Activated naive CD4-positive, alpha-beta T cell treated with anti-CD3 and anti-CD28 coated beads, Interleukin-2, amount 50 U/mL, for 72 hours (primary cell): Measurements from ENCODE around the gene EGFL7. TPM values are rescaled to one million over a fixed set of nuclear protein-coding genes. Genes with fewer than 3 reads are reported as not detected.
A peak's percentile ranks its signal among the peaks of the same experiment; 100 is the strongest.

Experiments
- ATAC-seq, 2 donors: fragments of 150-1000 bp; cut with Tn5 transposase; 2 replicates each; pipeline ENCODE4 v1.10.0; 2021; ENCODE audit warnings: mild to moderate bottlenecking in 2 of 2, moderate library complexity in 2 of 2
- DNase-seq, 2 donors: peaks; one replicate each; pipeline ENCODE4 v3.0.0; 2021 to 2022; ENCODE audit warnings: low spot score in 2 of 2
- H3K27ac Mint-ChIP-seq, 2 donors: one replicate each; pipeline ENCODE4 v1.8.0; 2022; ENCODE audit warnings: mild to moderate bottlenecking in 2 of 2, mixed read lengths in 2 of 2
- H3K36me3 Mint-ChIP-seq, 2 donors: one replicate each; pipeline ENCODE4 v1.8.0; 2022; ENCODE audit warnings: mixed read lengths in 2 of 2
- H3K9me3 Mint-ChIP-seq, 2 donors: one replicate each; pipeline ENCODE4 v1.8.0; 2022; ENCODE audit warnings: mixed read lengths in 2 of 2
- total RNA-seq, 2 donors: library from RNA; stranded (reverse); gene quantifications; one replicate each; pipeline ENCODE4 v1.2.3, GENCODE V29; 2022

Gene EGFL7
- total RNA-seq, 2 donors from 2014 or later, result 0.61 to 1.6 TPM

- H3K9me3 Mint-ChIP-seq, result no peaks in the 10 kb centered on the region
- no peaks in the 10 kb centered on the region for H3K36me3 Mint-ChIP-seq
- DNase-seq (no peak), ATAC-seq (no peak)
- H3K27ac Mint-ChIP-seq, result no peak overlapping the region
These were observed 40.2 kb upstream of the EGFL7 start for GRCh38 chr9:136622538-136622948.

GRCh38 chr9:136623016-136623841 lies 39.5 kb upstream of the EGFL7 start:
- peak overlapping the region in 1 of 2 donors; percentile 74 for H3K27ac Mint-ChIP-seq
- DNase-seq, result no peak
- ATAC-seq, result no peak
- H3K36me3 Mint-ChIP-seq, result no peaks in the 10 kb centered on the region
- H3K9me3 Mint-ChIP-seq, result no peaks in the 10 kb centered on the region

GRCh38 chr9:136623842-136624183 lies 38.9 kb upstream of the EGFL7 start:
- ATAC-seq (no peak), DNase-seq (no peak)
- H3K36me3 Mint-ChIP-seq, result no peaks in the 10 kb centered on the region
- H3K9me3 Mint-ChIP-seq, result no peaks in the 10 kb centered on the region
- H3K27ac Mint-ChIP-seq, result no peak overlapping the region

- no peaks in the 10 kb centered on the region for H3K36me3 Mint-ChIP-seq
- no peaks in the 10 kb centered on the region for H3K9me3 Mint-ChIP-seq
- DNase-seq (no peak), ATAC-seq (no peak)
- no peak overlapping the region for H3K27ac Mint-ChIP-seq
These were observed 38.3 kb upstream of the EGFL7 start for GRCh38 chr9:136624184-136624951.

GRCh38 chr9:136625101-136626065 lies 37.3 kb upstream of the EGFL7 start:
- no peaks in the 10 kb centered on the region for H3K36me3 Mint-ChIP-seq
- no peak for DNase-seq
- no peak for ATAC-seq
- H3K9me3 Mint-ChIP-seq, result no peaks in the 10 kb centered on the region
- H3K27ac Mint-ChIP-seq, result no peak overlapping the region

GRCh38 chr9:136626066-136626725 lies 36.5 kb upstream of the EGFL7 start:
- ATAC-seq (no peak), DNase-seq (no peak)
- Mint-ChIP-seq H3K9me3 (no peaks in the 10 kb centered on the region), H3K36me3 (no peaks in the 10 kb centered on the region), H3K27ac (no peak overlapping the region)

- no peaks in the 10 kb centered on the region for H3K9me3 Mint-ChIP-seq
- ATAC-seq, result no peak
- H3K27ac Mint-ChIP-seq, result no peak overlapping the region
- H3K36me3 Mint-ChIP-seq, result no peaks in the 10 kb centered on the region
- no peak for DNase-seq
These were observed 35.7 kb upstream of the EGFL7 start for GRCh38 chr9:136626740-136627642.

GRCh38 chr9:136627703-136628102 lies 35.0 kb upstream of the EGFL7 start:
- ATAC-seq (no peak), DNase-seq (no peak)
- no peaks in the 10 kb centered on the region for H3K9me3 Mint-ChIP-seq
- no peaks in the 10 kb centered on the region for H3K36me3 Mint-ChIP-seq
- H3K27ac Mint-ChIP-seq, result no peak overlapping the region

GRCh38 chr9:136628268-136628667 lies 34.4 kb upstream of the EGFL7 start:
- Mint-ChIP-seq H3K9me3 (no peaks in the 10 kb centered on the region), H3K27ac (no peak overlapping the region), H3K36me3 (no peaks in the 10 kb centered on the region)
- DNase-seq, result no peak
- no peak for ATAC-seq

- no peaks in the 10 kb centered on the region for H3K9me3 Mint-ChIP-seq
- no peaks in the 10 kb centered on the region for H3K36me3 Mint-ChIP-seq
- no peak overlapping the region for H3K27ac Mint-ChIP-seq
- ATAC-seq, result no peak
- no peak for DNase-seq
These were observed 33.5 kb upstream of the EGFL7 start for GRCh38 chr9:136629001-136629878.

GRCh38 chr9:136629879-136630661 lies 32.6 kb upstream of the EGFL7 start:
- H3K27ac Mint-ChIP-seq, result no peak overlapping the region

GRCh38 chr9:136630662-136630992 lies 32.1 kb upstream of the EGFL7 start:
- no peak overlapping the region for H3K27ac Mint-ChIP-seq
- DNase-seq (no peak), ATAC-seq (no peak)
- no peaks in the 10 kb centered on the region for H3K36me3 Mint-ChIP-seq
- H3K9me3 Mint-ChIP-seq, result no peaks in the 10 kb centered on the region

More at GRCh38 chr9:136629879-136630661, 32.6 kb upstream of the EGFL7 start:
- Mint-ChIP-seq H3K36me3 (no peaks in the 10 kb centered on the region), H3K9me3 (no peaks in the 10 kb centered on the region)
- ATAC-seq (peak; percentile 68 to 82), DNase-seq (peak; percentile 69 to 74)

- H3K36me3 Mint-ChIP-seq, result no peaks in the 10 kb centered on the region
- H3K27ac Mint-ChIP-seq, result no peak overlapping the region
- H3K9me3 Mint-ChIP-seq, result no peaks in the 10 kb centered on the region
- peak in 1 of 2 donors; percentile 81 for DNase-seq
- peak; percentile 82 to 94 for ATAC-seq
These were observed 31.4 kb upstream of the EGFL7 start for GRCh38 chr9:136631038-136632000.
